K562 (cell line): ENCODE measurements around the gene UBE2L5. TPM values are rescaled to one million over a fixed set of nuclear protein-coding genes. Genes with fewer than 3 reads are reported as not detected.
A peak's percentile ranks its signal among the peaks of the same experiment; 100 is the strongest.

Experiments used
- RAD21 ChIP-seq, 2 experiments: fragments of 250-450 bp in 1 of 2; fragments of 450-650 bp in 1 of 2; sonication (Bioruptor Pico) in 1 of 2; formaldehyde crosslinking in 1 of 2; IDR thresholded peaks in 1 of 2; conservative IDR thresholded peaks in 1 of 2; 2 replicates each; pipeline versions ENCODE4 v1.4.0 to v1.8.0; 2020 to 2022; ENCODE audit warnings: mild to moderate bottlenecking in 2 of 2, moderate library complexity in 1 of 2
- SOX6 ChIP-seq: fragments of 450-650 bp; IDR thresholded peaks from 2 replicates; pipeline ENCODE4 v1.6.1; 2014; ENCODE audit warnings: mild to moderate bottlenecking
- YY1 ChIP-seq, 3 experiments: IDR thresholded peaks; 2 replicates each; pipeline ENCODE4 v1.6.1; 2011; ENCODE audit warnings: low read length in 2 of 3, mild to moderate bottlenecking in 2 of 3, moderate library complexity in 2 of 3, borderline replicate concordance in 1 of 3, control low read depth in 1 of 3, low read depth in 1 of 3; ENCODE audit not compliant: insufficient read depth in 3 of 3, insufficient replicate concordance in 2 of 3, control insufficient read depth in 1 of 3, insufficient read length in 1 of 3; ENCODE audit errors: extremely low read depth in 1 of 3
- ZBTB40 ChIP-seq, 2 experiments: fragments of 450-650 bp in 1 of 2; sonication (generic) in 1 of 2; formaldehyde crosslinking in 1 of 2; IDR thresholded peaks; 2 replicates each; pipeline versions ENCODE4 v1.7.1 to v1.9.0; 2016 to 2022; ENCODE audit warnings: inconsistent platforms in 1 of 2, mild to moderate bottlenecking in 1 of 2, missing genetic modification reagents in 1 of 2
- ZNF551 ChIP-seq: fragments of 250-450 bp; sonication (Bioruptor Pico); IDR thresholded peaks from 2 replicates; pipeline ENCODE4 v1.5.0; 2021; ENCODE audit warnings: mild to moderate bottlenecking, moderate library complexity
- polyA plus RNA-seq, 8 experiments: library from polyadenylated mRNA; depleted of rRNA in 4 of 8; stranded (reverse) in 5 of 8; unstranded in 3 of 8; fragments of >200 nt; fragmentation: Nextera tagmentation in 2 of 8; fragmentation: Illumina TruSeq in 1 of 8; extraction: Ambion mirVana in 2 of 8; extraction: Trizol in 1 of 8; gene quantifications; 2 replicates each; pipeline versions ENCODE4 v1.2.1 to v1.2.3, GENCODE V29; 2011 to 2014; ENCODE audit warnings: inconsistent platforms in 1 of 8, missing spikeins in 1 of 8
- total RNA-seq, 7 experiments: library from RNA; depleted of rRNA in 6 of 7; stranded (reverse); fragments of >200 nt in 6 of 7; fragmentation: Illumina TruSeq in 2 of 7; extraction: Trizol in 2 of 7; gene quantifications; 2 replicates each; pipeline versions ENCODE4 v1.2.1 to v1.2.3, GENCODE V29; 2011 to 2021; ENCODE audit warnings: low replicate concordance in 1 of 7

Gene UBE2L5
- total and polyA plus RNA-seq, 9 of the 15 experiments (the other 6 are each of a cell fraction or from before 2014, with no cell fraction given) = 0.22 to 1.5 (median 0.86) TPM; not detected in 6

- TF ChIP-seq ZBTB40 (IDR thresholded peaks at IDR 0.05) (no peak), ZBTB40 (CRISPR knock-in tag; IDR thresholded peaks at IDR 0.05) (peak; percentile 3; the same call in 1 of the 2 replicates), YY1 (IDR thresholded peaks at IDR 0.05; ENCODE audit: borderline replicate concordance in 1 of 3, control insufficient read depth in 1 of 3, extremely low read depth in 1 of 3, insufficient read depth in 3 of 3, insufficient read length in 1 of 3, insufficient replicate concordance in 2 of 3, low read depth in 1 of 3, low read length in 2 of 3) (peak in 2 of 3 experiments; percentile 36 to 46), SOX6 (no peak), RAD21 (CRISPR knock-in tag; conservative IDR thresholded peaks at IDR 0.05 in 1 of 2, IDR thresholded peaks at IDR 0.05 in 1 of 2) (peak; percentile 13 to 29; a peak in 2 of 4 replicates), ZNF551 (CRISPR knock-in tag) (no peak)
Observed at GRCh38 chr13:30408319-30409101, 13.8 kb upstream of the UBE2L5 start (continued).
